ENCODE measurements around the gene CTSS.

DNA sequence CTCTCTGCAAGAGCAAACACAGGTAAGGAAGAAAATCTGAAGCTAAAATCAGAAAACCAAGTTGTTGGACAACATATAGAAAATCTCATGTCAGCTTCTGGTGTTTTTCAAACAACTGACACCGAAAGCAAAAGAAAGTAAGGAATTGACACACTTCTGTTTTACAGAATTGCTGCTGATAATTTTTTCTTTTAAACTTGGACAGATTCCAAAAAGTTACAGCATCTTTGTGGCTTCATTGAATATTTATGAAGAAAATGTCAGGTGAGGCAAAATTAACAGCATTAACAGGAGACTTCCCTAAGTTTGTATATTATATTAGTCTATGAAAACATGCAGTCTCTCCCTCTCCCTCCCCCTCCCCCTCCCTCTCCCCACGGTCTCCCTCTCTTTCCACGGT lies 14.9 kb upstream of the CTSS start:
- TF ChIP-seq, protein P1, sequence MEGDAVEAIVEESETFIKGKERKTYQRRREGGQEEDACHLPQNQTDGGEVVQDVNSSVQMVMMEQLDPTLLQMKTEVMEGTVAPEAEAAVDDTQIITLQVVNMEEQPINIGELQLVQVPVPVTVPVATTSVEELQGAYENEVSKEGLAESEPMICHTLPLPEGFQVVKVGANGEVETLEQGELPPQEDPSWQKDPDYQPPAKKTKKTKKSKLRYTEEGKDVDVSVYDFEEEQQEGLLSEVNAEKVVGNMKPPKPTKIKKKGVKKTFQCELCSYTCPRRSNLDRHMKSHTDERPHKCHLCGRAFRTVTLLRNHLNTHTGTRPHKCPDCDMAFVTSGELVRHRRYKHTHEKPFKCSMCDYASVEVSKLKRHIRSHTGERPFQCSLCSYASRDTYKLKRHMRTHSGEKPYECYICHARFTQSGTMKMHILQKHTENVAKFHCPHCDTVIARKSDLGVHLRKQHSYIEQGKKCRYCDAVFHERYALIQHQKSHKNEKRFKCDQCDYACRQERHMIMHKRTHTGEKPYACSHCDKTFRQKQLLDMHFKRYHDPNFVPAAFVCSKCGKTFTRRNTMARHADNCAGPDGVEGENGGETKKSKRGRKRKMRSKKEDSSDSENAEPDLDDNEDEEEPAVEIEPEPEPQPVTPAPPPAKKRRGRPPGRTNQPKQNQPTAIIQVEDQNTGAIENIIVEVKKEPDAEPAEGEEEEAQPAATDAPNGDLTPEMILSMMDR (conservative IDR thresholded peaks at IDR 0.05 in 1 of 2, IDR thresholded peaks at IDR 0.05 in 1 of 2; ENCODE audit: low read depth in 1 of 2, low read length in 2 of 2), result no peak
- no peak for TF ChIP-seq EZH2 (IDR thresholded peaks at IDR 0.05; ENCODE audit: low read length, missing control alignments)

Measured in fibroblast of lung (primary cell).